Measurements from ENCODE around the gene TXNRD2.

GRCh38 chr22:19879643-19879991, 62.0 kb downstream of the TXNRD2 start:
- TF ChIP-seq EZH2 (IDR thresholded peaks at IDR 0.05; ENCODE audit: borderline replicate concordance, insufficient read depth, low read depth, low read length, poor library complexity, severe bottlenecking) (no peak), CTCF (IDR thresholded peaks at IDR 0.05) (no peak)
